Vagina (tissue), 2 donors: ENCODE results near the gene USP2. TPM values are rescaled to one million over a fixed set of nuclear protein-coding genes. Genes with fewer than 3 reads are reported as not detected.

Source experiments
- DNase-seq, 2 donors: peaks; one replicate each; pipeline ENCODE4 v3.0.0-alpha.2; 2017; ENCODE audit errors: extremely low spot score in 2 of 2
- H3K27ac ChIP-seq: fragments of 200-600 bp; sonication (generic); one replicate; pipeline ENCODE4 v1.5.1; 2019
- H3K27me3 ChIP-seq: fragments of 200-600 bp; sonication (generic); one replicate; pipeline ENCODE4 v1.5.1; 2019
- H3K36me3 ChIP-seq, 2 donors: fragments of 200-600 bp; sonication (generic); one replicate each; pipeline ENCODE4 v1.5.1; 2017 to 2019
- H3K4me1 ChIP-seq: fragments of 200-600 bp; sonication (generic); one replicate; pipeline ENCODE4 v1.5.1; 2019
- H3K4me3 ChIP-seq, 2 donors: fragments of 200-600 bp; sonication (generic); 1 replicate in 1 of 2; 2 replicates in 1 of 2; pipeline ENCODE4 v1.5.1; 2016 to 2019
- H3K9me3 ChIP-seq: fragments of 200-600 bp; sonication (generic); one replicate; pipeline ENCODE4 v1.5.1; 2019
- CTCF ChIP-seq, 3 experiments: fragments of 450-650 bp in 2 of 3; fragments of 200-600 bp in 1 of 3; sonication (generic) in 1 of 3; IDR thresholded peaks; one replicate each; pipeline ENCODE4 v1.5.1; 2017 to 2019; ENCODE audit warnings: antibody characterized with exemption in 3 of 3, mild to moderate bottlenecking in 2 of 3, moderate library complexity in 2 of 3
- POLR2A ChIP-seq, 2 donors: fragments of 450-650 bp; IDR thresholded peaks; one replicate each; pipeline ENCODE4 v1.6.1; 2017; ENCODE audit warnings: antibody characterized with exemption in 2 of 2, mild to moderate bottlenecking in 2 of 2, moderate library complexity in 2 of 2
- POLR2AphosphoS5 ChIP-seq, 2 donors: sonication (generic); formaldehyde crosslinking; IDR thresholded peaks; one replicate each; pipeline ENCODE4 v1.9.0; 2017; ENCODE audit warnings: antibody characterized with exemption in 2 of 2, mild to moderate bottlenecking in 2 of 2, low read depth in 1 of 2; ENCODE audit not compliant: insufficient read depth in 1 of 2
- intact Hi-C: fragments of 100-400 bp; cut with DNase I; formaldehyde crosslinking; loops from one replicate; pipeline ENCODE4 v1.15.1; 2023
- total RNA-seq: library from RNA; depleted of rRNA; stranded (reverse); fragments of >200 nt; gene quantifications from one replicate; pipeline ENCODE4 v1.2.3, GENCODE V29; 2016

Gene USP2
- total RNA-seq, 1 donor from 2014 or later, result 2.5 TPM

- Histone ChIP-seq H3K9me3 (no peaks in the 10 kb centered on the region), H3K27me3 (no peaks in the 10 kb centered on the region), H3K4me1 (peaks cover 7% of the 10 kb centered on the region), H3K36me3 (no peaks in the 10 kb centered on the region), H3K4me3 (no peak overlapping the region), H3K27ac (no peak overlapping the region)
- intact Hi-C loops, result loop anchor here (5.0 kb wide), 1 partner anchor 117 kb away; no protein-coding TSS in a partner anchor
- TF ChIP-seq CTCF (IDR thresholded peaks at IDR 0.05), result no peak
- TF ChIP-seq POLR2A (IDR thresholded peaks at IDR 0.05), result no peak
- no peak for TF ChIP-seq POLR2AphosphoS5 (IDR thresholded peaks at IDR 0.05; ENCODE audit: insufficient read depth in 1 of 2, low read depth in 1 of 2)
- no peak for DNase-seq
Observed at GRCh38 chr11:119355091-119355843, 26.2 kb downstream of the USP2 start.

DNA sequence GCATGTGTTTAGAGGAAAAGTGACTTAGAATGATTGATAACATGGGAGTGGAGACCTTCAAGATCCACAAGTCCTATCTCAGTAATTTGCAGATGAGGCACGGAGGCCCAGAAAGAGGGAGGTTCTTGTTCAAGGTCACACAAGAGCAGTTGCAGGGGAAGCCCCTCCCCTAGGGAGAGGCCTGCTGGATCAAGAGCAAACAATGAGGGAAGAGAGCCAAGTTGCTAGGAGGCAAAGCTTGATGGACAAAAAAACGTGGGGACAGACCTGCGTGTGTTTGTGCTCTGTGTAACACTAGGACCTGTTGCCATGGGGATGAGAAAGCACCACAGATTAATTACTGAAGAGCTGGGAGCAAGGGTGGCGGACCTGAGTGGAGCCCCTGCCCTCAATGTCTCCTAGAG is 28.6 kb downstream of the USP2 start:
- H3K9me3 ChIP-seq, result no peaks in the 10 kb centered on the region
- H3K27ac ChIP-seq, result no peak overlapping the region
- H3K27me3 ChIP-seq, result no peaks in the 10 kb centered on the region
- intact Hi-C loops, result no loop called here
- H3K4me3 ChIP-seq, result no peak overlapping the region
- no peak for TF ChIP-seq CTCF (IDR thresholded peaks at IDR 0.05)
- no peak for TF ChIP-seq POLR2AphosphoS5 (IDR thresholded peaks at IDR 0.05; ENCODE audit: insufficient read depth in 1 of 2, low read depth in 1 of 2)
- TF ChIP-seq POLR2A (IDR thresholded peaks at IDR 0.05), result no peak
- no peaks in the 10 kb centered on the region for H3K36me3 ChIP-seq
- no peak for DNase-seq
- peaks cover 7% of the 10 kb centered on the region for H3K4me1 ChIP-seq

- H3K4me3 ChIP-seq, result no peak overlapping the region
- no peaks in the 10 kb centered on the region for H3K9me3 ChIP-seq
- intact Hi-C loops, result no loop called here
- peaks cover 7% of the 10 kb centered on the region for H3K4me1 ChIP-seq
- no peak overlapping the region for H3K27ac ChIP-seq
- DNase-seq, result no peak
- H3K36me3 ChIP-seq, result no peaks in the 10 kb centered on the region
- H3K27me3 ChIP-seq, result no peaks in the 10 kb centered on the region
- TF ChIP-seq POLR2A (IDR thresholded peaks at IDR 0.05), result no peak
- TF ChIP-seq CTCF (IDR thresholded peaks at IDR 0.05), result no peak
- no peak for TF ChIP-seq POLR2AphosphoS5 (IDR thresholded peaks at IDR 0.05; ENCODE audit: insufficient read depth in 1 of 2, low read depth in 1 of 2)
Observed at GRCh38 chr11:119351232-119351631, 30.3 kb downstream of the USP2 start.

GRCh38 chr11:119350302-119350701 is 31.2 kb downstream of the USP2 start:
- Histone ChIP-seq H3K4me1 (peaks cover 7% of the 10 kb centered on the region), H3K36me3 (no peaks in the 10 kb centered on the region), H3K4me3 (no peak overlapping the region), H3K9me3 (no peaks in the 10 kb centered on the region), H3K27me3 (no peaks in the 10 kb centered on the region), H3K27ac (no peak overlapping the region)
- no peak for DNase-seq
- TF ChIP-seq POLR2A (IDR thresholded peaks at IDR 0.05) (no peak), POLR2AphosphoS5 (IDR thresholded peaks at IDR 0.05; ENCODE audit: insufficient read depth in 1 of 2, low read depth in 1 of 2) (no peak), CTCF (IDR thresholded peaks at IDR 0.05) (no peak)
- intact Hi-C loops, result no loop called here

DNA sequence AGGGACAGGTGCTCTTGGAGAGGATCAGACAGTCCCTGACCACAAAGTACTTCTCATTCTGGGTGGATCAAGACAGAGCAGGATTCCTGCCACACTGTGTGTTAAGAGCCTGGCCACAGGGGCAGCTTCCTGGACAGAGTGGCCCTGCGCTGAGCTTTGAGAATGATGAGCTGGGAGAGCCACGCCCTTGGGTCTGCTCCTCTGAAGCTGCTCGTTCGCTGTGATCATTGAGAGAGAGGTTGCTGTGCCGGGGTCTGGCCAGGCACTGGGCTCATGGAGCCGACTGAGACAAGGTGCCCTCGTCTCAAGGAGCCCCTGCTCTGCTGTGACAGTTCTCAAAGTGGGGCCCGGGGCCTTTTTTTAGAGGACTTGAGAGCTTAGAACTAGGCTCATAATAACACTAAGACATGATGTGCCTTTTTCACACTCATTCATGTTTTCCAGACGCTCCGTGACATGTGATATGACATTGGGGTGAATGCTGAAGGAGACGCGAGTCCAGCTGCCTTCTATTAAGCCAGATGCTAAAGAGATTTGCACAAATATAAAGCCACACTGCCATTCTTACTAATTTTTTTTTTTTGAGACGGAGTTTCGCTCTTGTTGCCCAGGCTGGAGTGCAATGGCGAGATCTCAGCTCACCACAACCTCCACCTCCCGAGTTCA is 33.4 kb downstream of the USP2 start:
- TF ChIP-seq POLR2AphosphoS5 (IDR thresholded peaks at IDR 0.05; ENCODE audit: insufficient read depth in 1 of 2, low read depth in 1 of 2) (no peak), CTCF (IDR thresholded peaks at IDR 0.05) (no peak), POLR2A (IDR thresholded peaks at IDR 0.05) (no peak)
- H3K4me3 ChIP-seq, result no peak overlapping the region
- H3K4me1 ChIP-seq, result peaks cover 3% of the 10 kb centered on the region
- H3K27ac ChIP-seq, result no peak overlapping the region
- no peaks in the 10 kb centered on the region for H3K27me3 ChIP-seq
- intact Hi-C loops, result no loop called here
- H3K36me3 ChIP-seq, result no peaks in the 10 kb centered on the region
- DNase-seq, result no peak
- H3K9me3 ChIP-seq, result no peaks in the 10 kb centered on the region
